Stimulated activated CD8-positive, alpha-beta memory T cell treated with anti-CD3 and anti-CD28 coated beads, Interleukin-15, amount 100 ng/mL, for 4 hours (primary cell): ENCODE data around the gene FAM228A.

Experiments used
- DNase-seq, 2 donors: peaks; one replicate each; pipeline ENCODE4 v3.0.0-alpha.2; 2020; ENCODE audit warnings: low read depth in 2 of 2

FAM228A gene

GRCh38 chr2:24225499-24226242 lies 50.8 kb downstream of the FAM228A start:
- DNase-seq: no peak

GRCh38 chr2:24228470-24228869 lies 53.6 kb downstream of the FAM228A start:
- DNase-seq: no peak

- no peak for DNase-seq
These were observed 56.6 kb downstream of the FAM228A start for GRCh38 chr2:24231461-24231881.

GRCh38 chr2:24233321-24233720 lies 58.5 kb downstream of the FAM228A start:
- no peak for DNase-seq

- DNase-seq: no peak
These were observed 62.5 kb downstream of the FAM228A start for GRCh38 chr2:24237313-24237712.

- DNase-seq: no peak
These were observed 63.3 kb downstream of the FAM228A start for GRCh38 chr2:24238158-24238557.

GRCh38 chr2:24239553-24239952 lies 64.7 kb downstream of the FAM228A start:
- DNase-seq: no peak
